ENCODE data around the gene STX5. TPM values are rescaled to one million over a fixed set of nuclear protein-coding genes. Genes with fewer than 3 reads are reported as not detected.

The STX5 gene
- total RNA-seq, 4 donors from 2014 or later, result 15.3 to 62.5 (median 30.2) TPM

DNA sequence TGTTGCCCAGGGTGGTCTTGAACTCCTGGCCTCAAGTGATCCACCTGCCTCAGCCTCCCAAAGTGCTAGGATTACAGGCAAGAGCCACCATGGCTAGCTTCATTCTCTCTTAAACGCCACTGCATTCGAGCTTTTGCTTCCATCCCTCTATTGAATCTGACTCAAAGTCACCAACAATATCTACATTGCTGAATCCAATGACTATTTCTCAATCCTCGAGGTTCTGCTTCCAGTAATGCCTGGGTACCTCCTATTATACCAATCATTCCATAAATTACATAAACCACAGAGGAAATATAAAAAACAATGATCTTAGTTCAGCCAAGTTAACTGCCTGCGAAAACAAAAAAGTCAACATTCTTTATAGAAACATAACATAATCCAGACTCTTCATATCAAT, 14.7 kb downstream of the STX5 start:
- H3K4me3 ChIP-seq, result no peak overlapping the region
- no peak for TF ChIP-seq POLR2A (IDR thresholded peaks at IDR 0.05)
- TF ChIP-seq EP300 (IDR thresholded peaks at IDR 0.05; ENCODE audit: low read depth), result no peak
- TF ChIP-seq, protein P1, sequence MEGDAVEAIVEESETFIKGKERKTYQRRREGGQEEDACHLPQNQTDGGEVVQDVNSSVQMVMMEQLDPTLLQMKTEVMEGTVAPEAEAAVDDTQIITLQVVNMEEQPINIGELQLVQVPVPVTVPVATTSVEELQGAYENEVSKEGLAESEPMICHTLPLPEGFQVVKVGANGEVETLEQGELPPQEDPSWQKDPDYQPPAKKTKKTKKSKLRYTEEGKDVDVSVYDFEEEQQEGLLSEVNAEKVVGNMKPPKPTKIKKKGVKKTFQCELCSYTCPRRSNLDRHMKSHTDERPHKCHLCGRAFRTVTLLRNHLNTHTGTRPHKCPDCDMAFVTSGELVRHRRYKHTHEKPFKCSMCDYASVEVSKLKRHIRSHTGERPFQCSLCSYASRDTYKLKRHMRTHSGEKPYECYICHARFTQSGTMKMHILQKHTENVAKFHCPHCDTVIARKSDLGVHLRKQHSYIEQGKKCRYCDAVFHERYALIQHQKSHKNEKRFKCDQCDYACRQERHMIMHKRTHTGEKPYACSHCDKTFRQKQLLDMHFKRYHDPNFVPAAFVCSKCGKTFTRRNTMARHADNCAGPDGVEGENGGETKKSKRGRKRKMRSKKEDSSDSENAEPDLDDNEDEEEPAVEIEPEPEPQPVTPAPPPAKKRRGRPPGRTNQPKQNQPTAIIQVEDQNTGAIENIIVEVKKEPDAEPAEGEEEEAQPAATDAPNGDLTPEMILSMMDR (IDR thresholded peaks at IDR 0.05), result no peak
- no peak for TF ChIP-seq POLR2AphosphoS5 (IDR thresholded peaks at IDR 0.05)
- 89 to 96% methylated on average over 4 of the region's 4 CpGs for WGBS, 2 donors (ENCODE audit: low coverage in 1 of 2)
- peaks cover 0 to 33% (median 14%) of the 10 kb centered on the region in 4 donors for H3K36me3 ChIP-seq
- no peaks in the 10 kb centered on the region for H3K9me3 ChIP-seq
- DNase-seq, result no peak
- in situ Hi-C loops (cut with MboI; ENCODE audit: low pct_ligation_motif_present in 1 of 4, low pct_unique_long_range_greater_than_20kb in 1 of 4, low sequenced_read_pairs in 3 of 4) (no loop called here), intact Hi-C loops (cut with DNase I; ENCODE audit: low total_unique reads) (no loop called here)
- H3K4me1 ChIP-seq, result no peaks in the 10 kb centered on the region
- H3K27ac ChIP-seq, result no peak overlapping the region
- no peaks in the 10 kb centered on the region for H3K27me3 ChIP-seq

DNA sequence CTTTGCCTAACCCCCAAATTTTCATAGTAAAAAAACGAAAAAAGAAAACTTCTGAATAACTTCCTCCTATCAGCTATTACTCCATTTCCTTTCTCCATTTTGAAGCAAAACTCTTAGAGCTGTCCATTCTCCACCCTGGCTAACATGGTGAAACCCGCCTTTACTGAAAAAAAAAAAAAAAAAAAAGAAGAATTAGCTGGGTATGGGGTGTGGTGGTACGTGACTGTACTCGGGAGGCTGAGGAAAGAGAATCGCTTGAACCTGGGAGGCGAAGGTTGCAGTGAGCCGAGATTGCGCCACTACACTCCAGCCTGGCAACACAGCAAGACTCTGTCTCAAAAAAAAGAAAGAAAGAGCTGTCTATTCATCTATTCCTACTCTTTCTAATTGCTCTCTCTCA, 15.3 kb downstream of the STX5 start:
- TF ChIP-seq POLR2A (IDR thresholded peaks at IDR 0.05) (no peak), EP300 (IDR thresholded peaks at IDR 0.05; ENCODE audit: low read depth) (no peak), POLR2AphosphoS5 (IDR thresholded peaks at IDR 0.05) (no peak)
- TF ChIP-seq, protein P1 (IDR thresholded peaks at IDR 0.05), result no peak
- no peak for DNase-seq
- Histone ChIP-seq H3K27me3 (no peaks in the 10 kb centered on the region), H3K27ac (no peak overlapping the region), H3K9me3 (no peaks in the 10 kb centered on the region), H3K4me1 (no peaks in the 10 kb centered on the region), H3K36me3 (peaks cover 0 to 28% (median 14%) of the 10 kb centered on the region in 4 donors), H3K4me3 (no peak overlapping the region)
- 82 to 86% methylated on average over 6 to 8 of the region's 8 CpGs for WGBS, 2 donors (ENCODE audit: low coverage in 1 of 2)
- intact Hi-C loops (cut with DNase I; ENCODE audit: low total_unique reads) (no loop called here), in situ Hi-C loops (cut with MboI; ENCODE audit: low pct_ligation_motif_present in 1 of 4, low pct_unique_long_range_greater_than_20kb in 1 of 4, low sequenced_read_pairs in 3 of 4) (no loop called here)

DNA sequence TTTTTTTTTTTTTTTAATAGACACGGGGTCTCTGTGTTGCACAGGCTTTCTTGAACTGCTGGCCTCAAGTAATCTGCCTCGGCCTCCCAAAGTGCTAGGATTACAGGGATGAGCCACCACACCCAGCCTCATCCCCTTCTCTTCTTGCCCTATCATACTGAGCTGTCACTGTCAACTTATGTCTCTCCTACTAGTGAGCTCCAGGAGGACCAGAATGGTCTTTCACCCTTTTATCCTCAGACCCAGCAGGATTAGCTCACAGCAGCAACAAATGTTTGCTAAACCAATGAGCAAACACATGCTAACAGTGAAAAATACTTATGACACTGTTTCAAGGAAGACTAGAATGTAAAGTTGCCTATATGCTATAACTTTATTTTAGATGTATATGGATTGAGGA, 20.2 kb downstream of the STX5 start:
- Histone ChIP-seq H3K27me3 (no peaks in the 10 kb centered on the region), H3K9me3 (no peaks in the 10 kb centered on the region), H3K36me3 (peaks cover 0 to 10% (median 2%) of the 10 kb centered on the region in 4 donors), H3K27ac (no peak overlapping the region), H3K4me1 (peaks cover 0 to 5% (median 0%) of the 10 kb centered on the region in 4 donors), H3K4me3 (no peak overlapping the region)
- intact Hi-C loops (cut with DNase I; ENCODE audit: low total_unique reads), result no loop called here
- in situ Hi-C loops (cut with MboI; ENCODE audit: low pct_ligation_motif_present in 1 of 4, low pct_unique_long_range_greater_than_20kb in 1 of 4, low sequenced_read_pairs in 3 of 4), result no loop called here
- 74 to 83% methylated on average over 2 of the region's 2 CpGs for WGBS, 2 donors (ENCODE audit: low coverage in 1 of 2)
- no peak for TF ChIP-seq POLR2AphosphoS5 (IDR thresholded peaks at IDR 0.05)
- TF ChIP-seq, protein P1 (IDR thresholded peaks at IDR 0.05), result no peak
- TF ChIP-seq EP300 (IDR thresholded peaks at IDR 0.05; ENCODE audit: low read depth), result no peak
- no peak for DNase-seq

DNA sequence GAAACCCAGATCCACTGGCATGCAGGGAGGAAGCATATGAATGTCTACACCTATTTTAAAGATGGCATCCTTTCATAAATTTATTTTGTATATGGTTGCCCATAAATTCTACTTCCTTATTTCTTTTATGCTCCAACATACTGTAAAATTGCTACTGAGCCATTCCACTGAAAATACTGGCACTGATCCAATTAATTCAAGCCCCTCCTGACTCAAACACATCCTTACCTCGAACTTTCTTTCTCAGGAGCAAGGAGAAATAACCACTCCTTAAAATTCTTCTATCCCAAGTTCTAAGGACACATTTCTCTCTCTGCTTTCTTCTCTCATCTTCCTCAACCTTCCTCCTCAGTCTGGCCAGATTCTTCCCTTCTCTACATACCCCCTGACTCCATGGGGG, 21.1 kb downstream of the STX5 start:
- in situ Hi-C loops (cut with MboI; ENCODE audit: low pct_ligation_motif_present in 1 of 4, low pct_unique_long_range_greater_than_20kb in 1 of 4, low sequenced_read_pairs in 3 of 4) (no loop called here), intact Hi-C loops (cut with DNase I; ENCODE audit: low total_unique reads) (no loop called here)
- H3K27ac ChIP-seq, result no peak overlapping the region

More for the DNA sequence above, 21.1 kb downstream of the STX5 start:
- Histone ChIP-seq H3K4me3 (no peak overlapping the region), H3K4me1 (peaks cover 0 to 11% (median 6%) of the 10 kb centered on the region in 4 donors), H3K36me3 (peaks cover 0 to 2% (median 0%) of the 10 kb centered on the region in 4 donors), H3K27me3 (no peaks in the 10 kb centered on the region), H3K9me3 (no peaks in the 10 kb centered on the region)
- no peak for DNase-seq
- WGBS, 2 donors (ENCODE audit: low coverage in 1 of 2), result 11 to 26% methylated on average over 1 of the region's 1 CpG
- TF ChIP-seq EP300 (IDR thresholded peaks at IDR 0.05; ENCODE audit: low read depth) (no peak), POLR2A (IDR thresholded peaks at IDR 0.05) (no peak), POLR2AphosphoS5 (IDR thresholded peaks at IDR 0.05) (no peak)
- TF ChIP-seq, protein P1 (IDR thresholded peaks at IDR 0.05), result no peak

All from transverse colon (tissue), 4 donors.